HepG2 (cell line): ENCODE data around the gene RABGAP1L. TPM values are rescaled to one million over a fixed set of nuclear protein-coding genes. Genes with fewer than 3 reads are reported as not detected.

Experiments used
- ATAC-seq: fragments of 200-7000 bp; cut with Tn5 transposase; 3 replicates; pipeline ENCODE4 v1.9.1; 2020; ENCODE audit warnings: mild to moderate bottlenecking, moderate library complexity
- BruUV-seq: library from RNA; stranded (reverse); fragments of 400-500 nt; replicated peaks from 2 replicates; lab custom pipeline; 2021; lab: Mats Ljungman, UMichigan
- CTCF ChIA-PET: fragments of 300-600 bp; formaldehyde crosslinking; extraction: SDS; loops from one replicate; lab custom pipeline; 2021; ENCODE audit warnings: low total read pairs, inconsistent platforms, low intra/inter-chr PET ratio; lab: Yijun Ruan, JAX
- POLR2A ChIA-PET: fragments of 350-600 bp; sonication (Branson Sonifier 250); formaldehyde crosslinking; loops from one replicate; lab custom pipeline; 2020; ENCODE audit warnings: antibody characterized with exemption, inconsistent platforms; lab: Yijun Ruan, JAX
- DNase-seq: peaks from one replicate; pipeline ENCODE4 v3.0.0-alpha.2; 2015; ENCODE audit warnings: low spot score
- FAIRE-seq: peaks from 3 replicates; lab custom pipeline; 2011; peaks lifted over from hg19 to GRCh38; lab: Jason Lieb, UNC
- H2AFZ ChIP-seq: one replicate; pipeline ENCODE4 v1.6.1; 2011; ENCODE audit warnings: low read length, inconsistent platforms
- H3K27ac ChIP-seq: fragments of 300-600 bp; 3 replicates; pipeline ENCODE4 v1.8.0; 2011; ENCODE audit warnings: mixed run types, mild to moderate bottlenecking, mixed read lengths, low read length, inconsistent platforms; ENCODE audit not compliant: insufficient read depth; ENCODE audit errors: extremely low read length
- H3K27me3 ChIP-seq, 2 experiments: fragments of 200-600 bp in 1 of 2; 2 replicates in 1 of 2; 3 replicates in 1 of 2; pipeline versions ENCODE4 v1.6.0 to v1.8.0; 2011; ENCODE audit warnings: low read length in 2 of 2, mild to moderate bottlenecking in 2 of 2, moderate library complexity in 2 of 2, inconsistent platforms in 1 of 2; ENCODE audit not compliant: insufficient read depth in 2 of 2, control insufficient read depth in 1 of 2
- H3K36me3 ChIP-seq, 2 experiments: fragments of 200-600 bp in 1 of 2; replicated peaks in 1 of 2; 2 replicates in 1 of 2; 3 replicates in 1 of 2; pipeline versions ENCODE4 v1.5.1 to v1.8.0; 2011; ENCODE audit warnings: low read length in 2 of 2, inconsistent platforms in 1 of 2; ENCODE audit not compliant: insufficient read depth in 2 of 2, control insufficient read depth in 1 of 2
- H3K4me1 ChIP-seq: 2 replicates; pipeline ENCODE4 v1.5.1; 2012; ENCODE audit warnings: low read length, inconsistent platforms; ENCODE audit not compliant: insufficient read depth
- H3K4me2 ChIP-seq: 2 replicates; pipeline ENCODE4 v1.6.0; 2011; ENCODE audit warnings: low read depth, low read length, inconsistent platforms
- H3K4me3 ChIP-seq, 3 experiments: fragments of 200-600 bp in 1 of 3; sonication (generic), shearing (Covaris generic) in 1 of 3; replicated peaks in 1 of 3; 2 replicates each; pipeline ENCODE4 v1.5.1; 2011 to 2016; ENCODE audit warnings: low read length in 3 of 3, inconsistent platforms in 2 of 3, low read depth in 2 of 3, mild to moderate bottlenecking in 2 of 3, control low read depth in 1 of 3, mixed read lengths in 1 of 3; ENCODE audit not compliant: insufficient read depth in 1 of 3
- H3K79me2 ChIP-seq: one replicate; pipeline ENCODE4 v1.6.1; 2011; ENCODE audit warnings: low read length, inconsistent platforms; ENCODE audit not compliant: insufficient read depth
- H3K9ac ChIP-seq: 2 replicates; pipeline ENCODE4 v1.6.0; 2011; ENCODE audit warnings: mild to moderate bottlenecking, low read depth, low read length, inconsistent platforms; ENCODE audit not compliant: insufficient read depth
- H3K9me3 ChIP-seq: 2 replicates; pipeline ENCODE4 v1.5.1; 2012; ENCODE audit warnings: mild to moderate bottlenecking, low read length
- H4K20me1 ChIP-seq: 2 replicates; pipeline ENCODE4 v1.6.0; 2011; ENCODE audit warnings: inconsistent platforms, mild to moderate bottlenecking, low read length, moderate library complexity; ENCODE audit not compliant: insufficient read depth
- ARNT2 ChIP-seq: sonication (generic); formaldehyde crosslinking; IDR thresholded peaks from 2 replicates; pipeline ENCODE4 v1.8.0; 2022; ENCODE audit warnings: mild to moderate bottlenecking, low read depth, missing genetic modification reagents, moderate library complexity
- FIP1L1 ChIP-seq: fragments of 200-400 bp; formaldehyde crosslinking; IDR thresholded peaks from 2 replicates; pipeline ENCODE4 v1.6.1; 2018; ENCODE audit warnings: low read depth, mild to moderate bottlenecking, low read length, moderate library complexity, borderline replicate concordance; ENCODE audit not compliant: insufficient read depth
- KMT2A ChIP-seq: sonication (generic); formaldehyde crosslinking; IDR thresholded peaks from 2 replicates; pipeline ENCODE4 v1.4.0; 2020; ENCODE audit warnings: missing genetic modification reagents
- PRDM15 ChIP-seq: sonication (generic); formaldehyde crosslinking; IDR thresholded peaks from 2 replicates; pipeline ENCODE4 v1.4.0; 2020; ENCODE audit warnings: missing genetic modification reagents
- STAG1 ChIP-seq: sonication (generic); formaldehyde crosslinking; IDR thresholded peaks from 2 replicates; pipeline ENCODE4 v1.4.0; 2020; ENCODE audit warnings: missing genetic modification reagents
- TFAP4 ChIP-seq: sonication (generic); IDR thresholded peaks from 2 replicates; pipeline ENCODE4 v1.6.1; 2016; ENCODE audit warnings: low read depth, borderline replicate concordance
- ZBTB43 ChIP-seq: sonication (generic); formaldehyde crosslinking; conservative IDR thresholded peaks from 2 replicates; pipeline ENCODE4 v1.4.0; 2020; ENCODE audit warnings: missing genetic modification reagents
- ZNF512 ChIP-seq: sonication (generic); formaldehyde crosslinking; IDR thresholded peaks from 2 replicates; pipeline ENCODE4 v1.4.0; 2020; ENCODE audit warnings: mild to moderate bottlenecking, missing genetic modification reagents
- ZNF747 ChIP-seq: sonication (generic); formaldehyde crosslinking; IDR thresholded peaks from 2 replicates; pipeline ENCODE4 v1.8.1; 2023; ENCODE audit warnings: missing genetic modification reagents, mild to moderate bottlenecking, borderline replicate concordance
- WGBS: methylation state at CpG from one replicate; pipeline ENCODE4 v1.1.6; 2017; ENCODE audit warnings: low lambda C conversion rate; 5-methylcytosine and 5-hydroxymethylcytosine counted together
- in situ Hi-C: cut with HindIII; loops from 2 replicates; pipeline ENCODE4 v1.10.0; 2017; ENCODE audit warnings: low pct_unique_long_range_greater_than_20kb; ENCODE audit not compliant: extremely low pct_ligation_motif_present
- intact Hi-C: fragments of 100-400 bp; cut with micrococcal nuclease; formaldehyde crosslinking; loops from one replicate; pipeline ENCODE4 v1.10.0; 2022; ENCODE audit not compliant: unreplicated experiment
- polyA plus RNA-seq, 8 experiments: library from polyadenylated mRNA; depleted of rRNA in 3 of 8; stranded (reverse) in 7 of 8; unstranded in 1 of 8; fragments of >200 nt; fragmentation: Illumina TruSeq in 4 of 8; extraction: Trizol in 4 of 8; gene quantifications; 2 replicates each; pipeline versions ENCODE4 v1.2.1 to v1.2.3, GENCODE V29; 2011 to 2016; ENCODE audit warnings: low read depth in 4 of 8, missing spikeins in 1 of 8, mixed read lengths in 1 of 8; ENCODE audit not compliant: insufficient read depth in 1 of 8
- total RNA-seq, 5 experiments: library from RNA; depleted of rRNA; stranded (reverse); fragments of >200 nt; fragmentation: Illumina TruSeq; extraction: Trizol; gene quantifications; 2 replicates each; pipeline ENCODE4 v1.2.3, GENCODE V29; 2016; ENCODE audit warnings: low read depth in 1 of 5

The RABGAP1L gene
- total and polyA plus RNA-seq, 2 of the 13 experiments (the other 11 are each of a cell fraction or from before 2014, with no cell fraction given): 7.9 to 22.6 TPM

GRCh38 chr1:174964972-174965361 is 805.6 kb downstream of the RABGAP1L start:
- DNase-seq (no peak), ATAC-seq (no peak), FAIRE-seq (no peak)
- Histone ChIP-seq H3K4me2 (no peak overlapping the region), H3K27me3 (no peaks in the 10 kb centered on the region), H3K79me2 (no peaks in the 10 kb centered on the region), H3K27ac (no peak overlapping the region), H3K9ac (no peak overlapping the region), H2AFZ (no peak overlapping the region), H3K4me1 (peaks cover 36% of the 10 kb centered on the region), H3K9me3 (no peaks in the 10 kb centered on the region), H3K4me3 (no peak overlapping the region), H4K20me1 (no peaks in the 10 kb centered on the region)
- ChIA-PET POLR2A (no interaction called here), CTCF (no interaction called here)
- in situ Hi-C loops: no loop called here
- intact Hi-C loops: no loop called here
- BruUV-seq: no TSS peak
- WGBS: 41% methylated on average over 1 of the region's 1 CpG
- no peak for TF ChIP-seq STAG1 (CRISPR knock-in tag)
- TF ChIP-seq FIP1L1: no peak
- no peak for TF ChIP-seq TFAP4
- TF ChIP-seq PRDM15 (CRISPR knock-in tag): no peak
- TF ChIP-seq ZNF747 (CRISPR knock-in tag): no peak
- TF ChIP-seq ARNT2: no peak
- no peak for TF ChIP-seq KMT2A
- no peak for TF ChIP-seq ZBTB43 (CRISPR knock-in tag)
- no peak for TF ChIP-seq ZNF512 (CRISPR knock-in tag)
- TF ChIP-seq, all 625 proteins: peak for 0
- H3K36me3 ChIP-seq: no peaks in the 10 kb centered on the region
